Measurements from ENCODE around the gene MAP7D3. TPM values are rescaled to one million over a fixed set of nuclear protein-coding genes. Genes with fewer than 3 reads are reported as not detected.

The MAP7D3 gene
- total and polyA plus RNA-seq, 9 of the 15 experiments (the other 6 are each of a cell fraction or from before 2014, with no cell fraction given), result 9.4 to 27.7 (median 14.0) TPM

DNA sequence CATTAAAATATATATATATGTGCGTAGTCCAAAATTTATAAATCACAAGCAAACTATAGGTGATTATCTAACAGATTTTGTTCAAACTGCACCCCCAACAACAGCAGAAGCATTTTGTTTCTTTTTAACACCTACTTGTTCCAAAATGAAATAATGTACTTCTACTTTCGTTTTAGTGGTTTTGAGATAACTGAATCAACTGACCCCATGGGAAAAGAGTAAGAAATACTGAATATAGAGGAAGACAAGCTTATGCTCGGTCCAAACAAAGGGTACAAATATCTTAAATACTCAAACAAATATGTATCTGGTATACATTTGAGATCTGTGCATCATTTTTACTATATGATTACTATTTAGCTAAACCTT lies 22.4 kb downstream of the MAP7D3 start (continued):
- TF ChIP-seq, protein P1, sequence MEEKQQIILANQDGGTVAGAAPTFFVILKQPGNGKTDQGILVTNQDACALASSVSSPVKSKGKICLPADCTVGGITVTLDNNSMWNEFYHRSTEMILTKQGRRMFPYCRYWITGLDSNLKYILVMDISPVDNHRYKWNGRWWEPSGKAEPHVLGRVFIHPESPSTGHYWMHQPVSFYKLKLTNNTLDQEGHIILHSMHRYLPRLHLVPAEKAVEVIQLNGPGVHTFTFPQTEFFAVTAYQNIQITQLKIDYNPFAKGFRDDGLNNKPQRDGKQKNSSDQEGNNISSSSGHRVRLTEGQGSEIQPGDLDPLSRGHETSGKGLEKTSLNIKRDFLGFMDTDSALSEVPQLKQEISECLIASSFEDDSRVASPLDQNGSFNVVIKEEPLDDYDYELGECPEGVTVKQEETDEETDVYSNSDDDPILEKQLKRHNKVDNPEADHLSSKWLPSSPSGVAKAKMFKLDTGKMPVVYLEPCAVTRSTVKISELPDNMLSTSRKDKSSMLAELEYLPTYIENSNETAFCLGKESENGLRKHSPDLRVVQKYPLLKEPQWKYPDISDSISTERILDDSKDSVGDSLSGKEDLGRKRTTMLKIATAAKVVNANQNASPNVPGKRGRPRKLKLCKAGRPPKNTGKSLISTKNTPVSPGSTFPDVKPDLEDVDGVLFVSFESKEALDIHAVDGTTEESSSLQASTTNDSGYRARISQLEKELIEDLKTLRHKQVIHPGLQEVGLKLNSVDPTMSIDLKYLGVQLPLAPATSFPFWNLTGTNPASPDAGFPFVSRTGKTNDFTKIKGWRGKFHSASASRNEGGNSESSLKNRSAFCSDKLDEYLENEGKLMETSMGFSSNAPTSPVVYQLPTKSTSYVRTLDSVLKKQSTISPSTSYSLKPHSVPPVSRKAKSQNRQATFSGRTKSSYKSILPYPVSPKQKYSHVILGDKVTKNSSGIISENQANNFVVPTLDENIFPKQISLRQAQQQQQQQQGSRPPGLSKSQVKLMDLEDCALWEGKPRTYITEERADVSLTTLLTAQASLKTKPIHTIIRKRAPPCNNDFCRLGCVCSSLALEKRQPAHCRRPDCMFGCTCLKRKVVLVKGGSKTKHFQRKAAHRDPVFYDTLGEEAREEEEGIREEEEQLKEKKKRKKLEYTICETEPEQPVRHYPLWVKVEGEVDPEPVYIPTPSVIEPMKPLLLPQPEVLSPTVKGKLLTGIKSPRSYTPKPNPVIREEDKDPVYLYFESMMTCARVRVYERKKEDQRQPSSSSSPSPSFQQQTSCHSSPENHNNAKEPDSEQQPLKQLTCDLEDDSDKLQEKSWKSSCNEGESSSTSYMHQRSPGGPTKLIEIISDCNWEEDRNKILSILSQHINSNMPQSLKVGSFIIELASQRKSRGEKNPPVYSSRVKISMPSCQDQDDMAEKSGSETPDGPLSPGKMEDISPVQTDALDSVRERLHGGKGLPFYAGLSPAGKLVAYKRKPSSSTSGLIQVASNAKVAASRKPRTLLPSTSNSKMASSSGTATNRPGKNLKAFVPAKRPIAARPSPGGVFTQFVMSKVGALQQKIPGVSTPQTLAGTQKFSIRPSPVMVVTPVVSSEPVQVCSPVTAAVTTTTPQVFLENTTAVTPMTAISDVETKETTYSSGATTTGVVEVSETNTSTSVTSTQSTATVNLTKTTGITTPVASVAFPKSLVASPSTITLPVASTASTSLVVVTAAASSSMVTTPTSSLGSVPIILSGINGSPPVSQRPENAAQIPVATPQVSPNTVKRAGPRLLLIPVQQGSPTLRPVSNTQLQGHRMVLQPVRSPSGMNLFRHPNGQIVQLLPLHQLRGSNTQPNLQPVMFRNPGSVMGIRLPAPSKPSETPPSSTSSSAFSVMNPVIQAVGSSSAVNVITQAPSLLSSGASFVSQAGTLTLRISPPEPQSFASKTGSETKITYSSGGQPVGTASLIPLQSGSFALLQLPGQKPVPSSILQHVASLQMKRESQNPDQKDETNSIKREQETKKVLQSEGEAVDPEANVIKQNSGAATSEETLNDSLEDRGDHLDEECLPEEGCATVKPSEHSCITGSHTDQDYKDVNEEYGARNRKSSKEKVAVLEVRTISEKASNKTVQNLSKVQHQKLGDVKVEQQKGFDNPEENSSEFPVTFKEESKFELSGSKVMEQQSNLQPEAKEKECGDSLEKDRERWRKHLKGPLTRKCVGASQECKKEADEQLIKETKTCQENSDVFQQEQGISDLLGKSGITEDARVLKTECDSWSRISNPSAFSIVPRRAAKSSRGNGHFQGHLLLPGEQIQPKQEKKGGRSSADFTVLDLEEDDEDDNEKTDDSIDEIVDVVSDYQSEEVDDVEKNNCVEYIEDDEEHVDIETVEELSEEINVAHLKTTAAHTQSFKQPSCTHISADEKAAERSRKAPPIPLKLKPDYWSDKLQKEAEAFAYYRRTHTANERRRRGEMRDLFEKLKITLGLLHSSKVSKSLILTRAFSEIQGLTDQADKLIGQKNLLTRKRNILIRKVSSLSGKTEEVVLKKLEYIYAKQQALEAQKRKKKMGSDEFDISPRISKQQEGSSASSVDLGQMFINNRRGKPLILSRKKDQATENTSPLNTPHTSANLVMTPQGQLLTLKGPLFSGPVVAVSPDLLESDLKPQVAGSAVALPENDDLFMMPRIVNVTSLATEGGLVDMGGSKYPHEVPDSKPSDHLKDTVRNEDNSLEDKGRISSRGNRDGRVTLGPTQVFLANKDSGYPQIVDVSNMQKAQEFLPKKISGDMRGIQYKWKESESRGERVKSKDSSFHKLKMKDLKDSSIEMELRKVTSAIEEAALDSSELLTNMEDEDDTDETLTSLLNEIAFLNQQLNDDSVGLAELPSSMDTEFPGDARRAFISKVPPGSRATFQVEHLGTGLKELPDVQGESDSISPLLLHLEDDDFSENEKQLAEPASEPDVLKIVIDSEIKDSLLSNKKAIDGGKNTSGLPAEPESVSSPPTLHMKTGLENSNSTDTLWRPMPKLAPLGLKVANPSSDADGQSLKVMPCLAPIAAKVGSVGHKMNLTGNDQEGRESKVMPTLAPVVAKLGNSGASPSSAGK (IDR thresholded peaks at IDR 0.05), result no peak
- TF ChIP-seq HNRNPK (IDR thresholded peaks at IDR 0.05; ENCODE audit: low read depth, low read length, poor library complexity, severe bottlenecking), result no peak
- TF ChIP-seq SMARCE1 (IDR thresholded peaks at IDR 0.05), result no peak
- no peak for TF ChIP-seq ERF (CRISPR knock-in tag; IDR thresholded peaks at IDR 0.05)
- TF ChIP-seq, protein P2, sequence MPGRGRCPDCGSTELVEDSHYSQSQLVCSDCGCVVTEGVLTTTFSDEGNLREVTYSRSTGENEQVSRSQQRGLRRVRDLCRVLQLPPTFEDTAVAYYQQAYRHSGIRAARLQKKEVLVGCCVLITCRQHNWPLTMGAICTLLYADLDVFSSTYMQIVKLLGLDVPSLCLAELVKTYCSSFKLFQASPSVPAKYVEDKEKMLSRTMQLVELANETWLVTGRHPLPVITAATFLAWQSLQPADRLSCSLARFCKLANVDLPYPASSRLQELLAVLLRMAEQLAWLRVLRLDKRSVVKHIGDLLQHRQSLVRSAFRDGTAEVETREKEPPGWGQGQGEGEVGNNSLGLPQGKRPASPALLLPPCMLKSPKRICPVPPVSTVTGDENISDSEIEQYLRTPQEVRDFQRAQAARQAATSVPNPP (IDR thresholded peaks at IDR 0.05; ENCODE audit: borderline replicate concordance, insufficient read depth, insufficient read length), result no peak
